IgD-negative memory B cell (primary cell): ENCODE data around the gene CDS1. TPM values are rescaled to one million over a fixed set of nuclear protein-coding genes. Genes with fewer than 3 reads are reported as not detected.

ENCODE experiments used
- H3K27ac Mint-ChIP-seq, 3 donors: one replicate each; pipeline ENCODE4 v1.8.0; 2020 to 2022; ENCODE audit warnings: mild to moderate bottlenecking in 3 of 3, mixed read lengths in 3 of 3, moderate library complexity in 1 of 3
- H3K27me3 Mint-ChIP-seq: one replicate; pipeline ENCODE4 v1.8.0; 2021; ENCODE audit warnings: mixed read lengths
- H3K36me3 Mint-ChIP-seq: one replicate; pipeline ENCODE4 v1.8.0; 2020; ENCODE audit warnings: mild to moderate bottlenecking, mixed read lengths
- H3K4me1 Mint-ChIP-seq, 3 donors: one replicate each; pipeline ENCODE4 v1.8.0; 2020 to 2022; ENCODE audit warnings: mixed read lengths in 3 of 3, mild to moderate bottlenecking in 1 of 3
- H3K4me3 Mint-ChIP-seq, 4 donors: one replicate each; pipeline ENCODE4 v1.8.0; 2020 to 2022; ENCODE audit warnings: mild to moderate bottlenecking in 4 of 4, mixed read lengths in 4 of 4, moderate library complexity in 3 of 4
- H3K9me3 Mint-ChIP-seq, 3 donors: one replicate each; pipeline ENCODE4 v1.8.0; 2020 to 2021; ENCODE audit warnings: mixed read lengths in 3 of 3, mild to moderate bottlenecking in 1 of 3
- polyA plus RNA-seq: library from polyadenylated mRNA; unstranded; fragments of 300-500 nt; fragmentation: Illumina TruSeq; gene quantifications from one replicate; pipeline ENCODE4 v1.2.3, GENCODE V29; 2021

The CDS1 gene
- polyA plus RNA-seq, 1 donor from 2014 or later = not detected

DNA sequence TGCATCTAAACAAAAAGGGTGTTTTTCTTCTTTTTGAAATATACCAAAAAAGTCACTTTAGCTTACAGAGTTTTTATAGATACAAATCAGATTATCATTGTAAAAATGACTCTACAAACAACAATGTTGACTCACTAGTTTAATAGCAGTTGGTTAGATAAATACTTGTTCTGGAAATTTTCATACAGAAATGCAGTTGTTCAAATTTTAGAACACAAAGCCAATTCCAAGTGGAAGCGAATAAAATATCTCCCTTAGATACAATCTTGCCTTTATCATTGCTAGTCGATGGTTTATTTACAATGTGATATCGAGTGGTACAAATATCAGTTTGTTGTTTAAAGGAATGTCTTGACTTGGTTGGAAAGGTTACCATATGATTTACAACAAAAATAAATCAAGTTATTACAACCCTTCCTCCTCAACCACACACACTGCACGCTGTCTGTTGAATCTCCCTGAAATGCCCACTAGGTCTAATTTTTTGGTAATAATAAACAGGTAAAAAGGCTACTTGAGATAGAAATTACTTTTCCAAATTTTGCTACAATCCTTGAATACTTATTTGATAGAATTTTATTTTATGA is 114.8 kb downstream of the CDS1 start:
- Mint-ChIP-seq H3K4me1 (peaks cover 0 to 2% (median 0%) of the 10 kb centered on the region in 3 donors), H3K27ac (no peak overlapping the region), H3K27me3 (peaks cover 6% of the 10 kb centered on the region), H3K36me3 (no peaks in the 10 kb centered on the region), H3K9me3 (no peaks in the 10 kb centered on the region), H3K4me3 (no peak overlapping the region)

DNA sequence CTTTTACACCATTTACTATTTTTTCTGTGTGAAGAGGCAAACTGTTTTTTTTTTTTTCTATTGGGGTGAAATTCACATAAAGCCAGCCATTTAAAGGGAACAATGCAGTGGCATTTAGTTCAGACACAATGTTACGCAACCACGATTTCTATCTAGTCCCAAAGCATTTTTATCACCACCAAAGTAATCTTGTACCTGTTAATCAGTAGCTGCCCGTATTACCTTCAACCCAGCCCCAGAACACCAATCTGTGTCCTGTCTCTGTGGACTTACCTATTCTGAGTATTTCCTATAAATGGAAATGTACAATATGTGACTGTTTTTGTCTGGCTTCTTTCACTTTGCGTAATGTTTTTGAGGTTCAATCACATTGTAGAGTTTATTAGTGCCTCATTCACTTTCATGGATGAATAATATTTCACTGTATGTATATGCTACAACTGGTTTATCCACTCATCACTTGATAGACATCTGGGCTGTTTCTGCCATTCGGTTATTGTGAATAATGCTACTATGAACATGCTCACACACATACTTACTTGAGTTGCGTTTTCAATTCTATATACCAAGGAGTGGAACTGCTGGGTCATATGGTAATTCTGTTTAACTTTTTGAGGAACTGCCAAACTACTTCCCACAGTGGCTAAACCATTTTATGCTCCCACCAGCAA is 116.2 kb downstream of the CDS1 start:
- peaks cover 0 to 1% (median 0%) of the 10 kb centered on the region in 3 donors for H3K9me3 Mint-ChIP-seq

More for the DNA sequence above, 116.2 kb downstream of the CDS1 start:
- Mint-ChIP-seq H3K36me3 (no peaks in the 10 kb centered on the region), H3K27ac (no peak overlapping the region), H3K27me3 (peaks cover 7% of the 10 kb centered on the region), H3K4me3 (no peak overlapping the region), H3K4me1 (peaks cover 0 to 2% (median 0%) of the 10 kb centered on the region in 3 donors)

Other genes starting within 250 kb of the CDS1 start
- gene NKX6-1, start 83.8 kb upstream of the CDS1 start, polyA plus RNA-seq = not detected